Measurements from ENCODE around the gene TYRP1.

The TYRP1 gene

GRCh38 chr9:12696931-12697622, 3.9 kb downstream of the TYRP1 start:
- no peak for DNase-seq (ENCODE audit: low read depth in 2 of 2, low spot score in 1 of 2)

GRCh38 chr9:12697719-12698118, 4.5 kb downstream of the TYRP1 start:
- no peak for DNase-seq (ENCODE audit: low read depth in 2 of 2, low spot score in 1 of 2)

- no peak for DNase-seq (ENCODE audit: low read depth in 2 of 2, low spot score in 1 of 2)
Observed at GRCh38 chr9:12698266-12698665, 5.1 kb downstream of the TYRP1 start.

- no peak for DNase-seq (ENCODE audit: low read depth in 2 of 2, low spot score in 1 of 2)
Observed at GRCh38 chr9:12698986-12699385, 5.8 kb downstream of the TYRP1 start.

GRCh38 chr9:12699529-12699928, 6.3 kb downstream of the TYRP1 start:
- DNase-seq (ENCODE audit: low read depth in 2 of 2, low spot score in 1 of 2), result no peak

- DNase-seq (ENCODE audit: low read depth in 2 of 2, low spot score in 1 of 2), result no peak
Observed at GRCh38 chr9:12701126-12701525, 7.9 kb downstream of the TYRP1 start.

GRCh38 chr9:12702160-12702758, 9.1 kb downstream of the TYRP1 start:
- no peak for DNase-seq (ENCODE audit: low read depth in 2 of 2, low spot score in 1 of 2)

GRCh38 chr9:12703996-12704395, 10.8 kb downstream of the TYRP1 start:
- DNase-seq (ENCODE audit: low read depth in 2 of 2, low spot score in 1 of 2), result no peak

- no peak for DNase-seq (ENCODE audit: low read depth in 2 of 2, low spot score in 1 of 2)
Observed at GRCh38 chr9:12705738-12706391, 12.7 kb downstream of the TYRP1 start.

- no peak for DNase-seq (ENCODE audit: low read depth in 2 of 2, low spot score in 1 of 2)
Observed at GRCh38 chr9:12708562-12709298, 15.5 kb downstream of the TYRP1 start.

GRCh38 chr9:12712532-12712931, 19.3 kb downstream of the TYRP1 start:
- no peak for DNase-seq (ENCODE audit: low read depth in 2 of 2, low spot score in 1 of 2)

- DNase-seq (ENCODE audit: low read depth in 2 of 2, low spot score in 1 of 2), result no peak
Observed at GRCh38 chr9:12715268-12715667, 22.1 kb downstream of the TYRP1 start.

GRCh38 chr9:12716823-12717600, 23.8 kb downstream of the TYRP1 start:
- no peak for DNase-seq (ENCODE audit: low read depth in 2 of 2, low spot score in 1 of 2)

- no peak for DNase-seq (ENCODE audit: low read depth in 2 of 2, low spot score in 1 of 2)
Observed at GRCh38 chr9:12717907-12718306, 24.7 kb downstream of the TYRP1 start.

GRCh38 chr9:12718482-12719026, 25.4 kb downstream of the TYRP1 start:
- DNase-seq (ENCODE audit: low read depth in 2 of 2, low spot score in 1 of 2), result no peak

- DNase-seq (ENCODE audit: low read depth in 2 of 2, low spot score in 1 of 2), result no peak
Observed at GRCh38 chr9:12719431-12719830, 26.2 kb downstream of the TYRP1 start.

- DNase-seq (ENCODE audit: low read depth in 2 of 2, low spot score in 1 of 2), result no peak
Observed at GRCh38 chr9:12720551-12720950, 27.4 kb downstream of the TYRP1 start.

- DNase-seq (ENCODE audit: low read depth in 2 of 2, low spot score in 1 of 2), result no peak
Observed at GRCh38 chr9:12722131-12722530, 28.9 kb downstream of the TYRP1 start.

GRCh38 chr9:12723409-12724028, 30.3 kb downstream of the TYRP1 start:
- DNase-seq (ENCODE audit: low read depth in 2 of 2, low spot score in 1 of 2), result no peak

GRCh38 chr9:12726795-12727194, 33.6 kb downstream of the TYRP1 start:
- no peak for DNase-seq (ENCODE audit: low read depth in 2 of 2, low spot score in 1 of 2)

All from stimulated activated CD8-positive, alpha-beta memory T cell treated with anti-CD3 and anti-CD28 coated beads, Interleukin-4, amount 100 ng/mL, for 4 hours (primary cell).